Heart left ventricle (tissue), 13 donors: ENCODE results near the gene ADH5.

ENCODE experiments used
- CTCF ChIP-seq, 12 donors: fragments of 200-600 bp; sonication (generic) in 4 of 12; IDR thresholded peaks; one replicate each; pipeline versions ENCODE4 v1.5.0 to v1.8.0; 2018 to 2022; ENCODE audit warnings: antibody characterized with exemption in 12 of 12, mild to moderate bottlenecking in 5 of 12
- POLR2A ChIP-seq, 2 donors: fragments of 450-650 bp; IDR thresholded peaks; one replicate each; pipeline ENCODE4 v1.6.1; 2017; ENCODE audit warnings: antibody characterized with exemption in 2 of 2, mild to moderate bottlenecking in 2 of 2, moderate library complexity in 2 of 2
- donor health status: ischemic (EF 13 %, LVEDD 7.1; RV severe dilation, severe dysfunction).
- donor health status: DM: no; HTN: yes; CAD: no.
- donor health status: DM: no; HTN: no; CAD: no.
- donor health status: ischemic (EF 25% LVEDD 6.9; RV normal size, moderate dysfunction).
- donor health status: ischemic (EF 25% LVEDD 5.7; RV mildly dilated, moderate dysfunction).
- donor health status: ischemic (EF 35%, LVEDD 5.7; RV mildly dilated, moderate dysfunction).
- donor health status: nonischemic (EF 11% LVEDD 7.7; RV severe dilation, severe dysfunction).
- donor health status: DM: yes; HTN: yes; CAD: no.
- donor health status: PGD.
- donor health status: ischemic (EF 29% LVEDD 5.4; RV normal size, mild dysfunction).
- donor health status: nonischemic (EF 23%, LVEDD 6.1; RV moderate dilation, normal function).

DNA sequence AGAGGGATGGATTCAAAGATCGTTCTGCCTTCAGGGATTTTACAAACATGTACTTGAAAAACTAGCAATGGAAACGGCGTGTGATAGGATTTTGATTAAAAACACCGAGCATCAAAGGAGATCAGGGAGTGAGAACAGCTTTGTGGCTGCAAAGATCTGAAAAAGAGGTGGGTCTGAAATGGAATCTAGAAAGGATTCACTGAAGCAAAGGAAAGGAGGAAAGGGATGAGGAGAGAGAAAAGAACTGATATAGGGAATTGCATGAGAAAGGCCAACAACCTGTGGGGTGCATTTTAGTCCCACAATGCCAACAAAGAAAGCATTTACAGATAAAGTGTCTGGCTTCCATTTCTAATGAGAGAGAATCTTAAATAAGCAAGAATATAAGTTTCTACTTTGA, 32.4 kb upstream of the ADH5 start:
- TF ChIP-seq CTCF (IDR thresholded peaks at IDR 0.05) (no peak), POLR2A (IDR thresholded peaks at IDR 0.05) (no peak)
